Transverse colon (tissue), 4 donors: ENCODE results near the gene SSBP2.

Experiments
- CTCF ChIP-seq, 5 experiments: fragments of 200-600 bp in 3 of 5; fragments of 450-650 bp in 2 of 5; sonication (generic) in 3 of 5; IDR thresholded peaks; 1 replicate in 2 of 5; 2 replicates in 3 of 5; pipeline ENCODE4 v1.5.1; 2016 to 2017; ENCODE audit warnings: antibody characterized with exemption in 5 of 5, inconsistent platforms in 3 of 5, mild to moderate bottlenecking in 2 of 5, moderate library complexity in 1 of 5
- EP300 ChIP-seq: sonication (generic); formaldehyde crosslinking; IDR thresholded peaks from one replicate; pipeline ENCODE4 v1.6.1; 2017; ENCODE audit warnings: antibody characterized with exemption, low read depth
- POLR2A ChIP-seq: fragments of 450-650 bp; IDR thresholded peaks from one replicate; pipeline ENCODE4 v1.6.1; 2016; ENCODE audit warnings: antibody characterized with exemption, mild to moderate bottlenecking, moderate library complexity
- POLR2AphosphoS5 ChIP-seq, 3 donors: sonication (generic); formaldehyde crosslinking; IDR thresholded peaks; one replicate each; pipeline ENCODE4 v1.6.1; 2016; ENCODE audit warnings: antibody characterized with exemption in 3 of 3

DNA sequence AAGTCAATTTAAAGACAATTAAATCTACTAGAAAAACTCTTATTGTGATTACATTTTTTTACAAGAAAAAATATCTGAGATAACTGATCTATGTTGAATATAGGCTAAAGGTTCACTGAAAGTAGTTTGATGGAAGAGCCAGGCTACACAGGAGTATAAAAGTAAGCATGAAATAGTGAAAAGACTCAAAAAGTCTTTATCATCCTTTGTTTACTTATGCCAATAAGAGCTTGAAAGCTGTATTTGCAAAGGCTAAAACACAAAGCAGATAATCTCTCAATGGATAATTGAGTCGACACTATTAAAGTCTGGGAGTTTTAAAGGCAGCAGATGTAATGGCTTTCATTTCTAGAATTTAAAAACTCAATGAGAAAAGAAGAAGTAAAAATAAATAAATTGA, 42.0 kb downstream of the SSBP2 start:
- TF ChIP-seq CTCF (IDR thresholded peaks at IDR 0.05): no peak
- no peak for TF ChIP-seq POLR2A
- no peak for TF ChIP-seq POLR2AphosphoS5 (IDR thresholded peaks at IDR 0.05)
- no peak for TF ChIP-seq EP300
